GM19351 (cell line): ENCODE measurements around the gene ADAT3.

Experiments used
- ATAC-seq: cut with Tn5 transposase; IDR thresholded peaks from one replicate; pipeline ENCODE4 v1.9.1; 2021; ENCODE audit warnings: mild to moderate bottlenecking, moderate library complexity; ENCODE audit not compliant: unreplicated experiment

The ADAT3 gene

DNA sequence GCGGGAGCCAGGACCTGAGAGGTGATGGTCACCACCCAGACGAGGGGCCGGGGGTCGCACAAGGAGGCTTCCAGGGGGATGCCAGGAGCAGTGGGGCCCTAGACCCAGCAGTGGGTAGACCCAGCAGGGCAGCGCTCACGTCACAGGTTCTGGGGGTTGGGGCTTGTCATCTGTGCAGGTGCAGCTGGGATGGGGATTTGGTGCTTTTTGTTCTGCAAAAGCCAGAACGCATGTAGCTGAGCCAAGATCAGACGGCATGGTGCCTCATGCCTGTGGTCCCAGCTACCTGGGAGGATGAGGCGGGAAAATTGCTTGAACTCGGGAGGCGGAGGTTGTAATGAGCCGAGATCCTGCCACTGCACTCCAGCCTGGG lies 50.9 kb downstream of the ADAT3 start:
- ATAC-seq, result no peak

DNA sequence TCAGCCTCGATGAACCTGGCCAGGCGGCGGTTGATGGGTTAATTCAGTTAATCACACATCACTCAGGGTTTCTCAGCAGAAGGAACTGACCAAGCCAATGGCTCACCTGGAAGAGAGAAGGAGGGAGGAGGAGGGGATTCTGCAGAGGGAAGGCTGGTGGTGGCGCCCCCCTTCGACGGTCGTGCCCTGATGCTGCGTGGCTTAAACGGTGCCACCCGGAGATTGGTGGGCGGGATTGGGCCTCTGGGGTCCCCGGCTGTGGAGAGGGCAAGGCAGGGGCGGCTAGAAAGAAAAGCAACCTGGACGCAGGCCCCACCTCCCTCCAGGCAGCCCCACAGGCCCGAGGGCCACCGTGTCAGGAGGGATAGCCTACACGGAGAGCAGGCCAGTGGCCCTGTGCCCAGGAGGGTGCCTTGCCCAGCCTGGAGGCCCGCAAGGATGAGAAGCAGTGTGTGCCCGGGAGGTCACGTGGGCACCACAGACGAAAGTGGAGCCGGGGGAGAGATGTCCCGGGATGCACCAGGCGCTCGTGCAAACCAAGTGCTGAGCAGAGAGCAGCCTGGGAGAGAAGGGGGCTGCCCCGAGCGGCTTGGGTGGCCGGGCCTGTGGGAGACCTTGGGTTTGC lies 51.8 kb downstream of the ADAT3 start:
- no peak for ATAC-seq

DNA sequence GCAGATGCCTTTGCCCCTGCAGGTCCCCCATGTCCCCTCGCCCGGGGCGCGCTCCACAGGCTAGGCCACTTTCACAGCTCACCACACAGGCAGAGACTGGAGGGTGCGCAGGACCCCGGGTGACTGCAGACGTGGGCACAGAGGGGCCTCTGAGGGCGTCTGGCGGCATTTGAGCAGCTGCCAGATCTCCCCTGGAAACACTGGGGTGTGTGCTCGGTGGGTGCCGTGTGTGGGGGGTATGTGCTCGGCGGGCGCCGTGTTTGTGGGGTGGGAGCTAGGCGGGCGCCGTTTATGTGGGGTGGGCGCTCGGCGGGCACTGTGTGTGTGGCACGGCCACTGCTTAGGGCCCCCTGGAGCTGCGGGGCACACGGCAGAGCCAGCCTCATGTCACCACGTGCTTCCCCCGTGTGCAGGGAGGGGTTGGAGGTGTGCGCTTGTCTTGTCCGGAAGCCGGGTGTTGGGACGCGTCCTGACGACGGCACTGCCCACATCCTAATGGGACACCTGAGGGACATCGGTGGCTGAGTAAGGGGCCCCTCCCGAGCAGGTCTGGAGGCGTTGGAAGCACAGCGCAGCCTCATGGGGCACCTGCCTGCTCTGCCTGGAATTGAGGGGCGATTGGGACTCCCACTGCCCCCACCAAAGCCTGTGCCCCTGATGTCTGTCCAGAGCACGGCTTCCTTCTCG lies 52.5 kb downstream of the ADAT3 start:
- ATAC-seq, result no peak

DNA sequence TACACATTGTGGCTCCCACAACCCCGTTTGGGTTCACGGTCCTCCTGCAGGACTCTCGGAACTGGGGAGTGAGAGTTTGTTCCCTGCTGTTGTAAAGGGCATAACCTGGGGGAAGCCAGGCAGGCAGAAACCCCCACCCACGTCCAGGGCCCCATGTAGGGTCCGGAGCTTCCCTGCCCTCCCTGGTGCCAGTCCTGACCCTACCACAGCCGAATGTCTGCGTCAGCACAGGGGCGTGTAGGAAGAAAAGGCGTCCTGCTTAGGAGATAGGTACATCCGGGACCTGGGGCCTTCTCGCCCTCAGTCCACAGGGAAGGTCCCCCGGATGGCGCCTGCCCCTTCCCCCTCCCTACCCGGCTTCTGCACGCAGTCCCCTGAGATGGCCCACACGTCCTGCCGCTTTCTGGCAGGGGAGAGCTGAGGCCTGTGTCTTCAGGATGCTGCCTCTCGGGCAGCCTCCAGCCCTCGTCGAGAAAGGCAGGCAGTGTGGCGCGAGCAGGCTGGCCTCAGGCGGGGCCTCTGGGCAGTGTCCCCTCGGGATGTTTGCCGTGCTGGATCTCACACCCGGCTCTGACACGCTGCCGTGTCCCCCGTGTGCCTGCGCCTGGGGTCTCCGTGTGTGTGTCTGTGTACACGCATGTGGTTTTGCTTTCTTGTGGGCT lies 54.9 kb downstream of the ADAT3 start:
- ATAC-seq, result no peak

DNA sequence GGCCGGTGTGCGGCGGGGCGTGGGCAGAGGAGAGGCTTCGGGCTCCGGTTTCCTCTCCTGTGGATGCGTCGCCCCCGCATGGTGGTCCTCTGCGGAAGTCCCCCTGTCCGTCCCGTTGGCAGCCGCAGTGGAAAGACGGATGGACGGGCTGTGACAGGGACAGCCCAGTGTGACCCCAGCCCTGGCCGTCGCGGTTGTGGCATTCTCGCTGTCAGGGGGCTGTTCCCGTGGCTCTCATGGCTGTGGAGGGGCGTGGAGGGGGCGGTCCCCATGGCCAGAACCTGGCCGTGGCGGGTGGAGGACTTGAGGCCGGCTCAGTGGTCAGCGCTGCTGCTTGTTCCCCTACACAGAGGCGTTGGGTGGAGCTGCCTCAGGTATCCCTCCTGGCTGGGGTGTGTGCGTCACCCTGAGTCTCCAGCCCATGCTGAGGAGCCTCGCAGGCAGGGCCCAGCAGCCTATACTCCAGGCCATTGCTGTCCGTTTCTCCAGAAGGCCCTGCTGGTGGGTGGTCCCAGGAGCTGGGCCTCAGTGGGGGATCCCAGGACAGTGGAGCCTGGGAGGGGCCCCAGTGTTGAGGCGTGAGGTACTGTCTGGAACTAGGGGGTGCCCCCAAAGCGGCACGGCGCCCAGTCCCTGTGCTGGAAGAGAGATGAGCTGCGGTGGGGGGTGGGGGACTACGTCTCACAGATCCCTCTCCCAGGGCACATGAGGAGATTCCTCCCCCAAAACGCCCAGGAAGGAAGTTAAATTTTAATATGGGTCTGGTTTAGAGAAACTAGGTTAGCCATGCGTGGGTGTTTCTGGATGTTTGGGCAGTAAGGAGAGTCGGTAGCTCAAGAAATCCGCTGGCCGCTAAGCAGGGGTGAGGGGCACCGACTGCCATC lies 56.0 kb downstream of the ADAT3 start:
- no peak for ATAC-seq

DNA sequence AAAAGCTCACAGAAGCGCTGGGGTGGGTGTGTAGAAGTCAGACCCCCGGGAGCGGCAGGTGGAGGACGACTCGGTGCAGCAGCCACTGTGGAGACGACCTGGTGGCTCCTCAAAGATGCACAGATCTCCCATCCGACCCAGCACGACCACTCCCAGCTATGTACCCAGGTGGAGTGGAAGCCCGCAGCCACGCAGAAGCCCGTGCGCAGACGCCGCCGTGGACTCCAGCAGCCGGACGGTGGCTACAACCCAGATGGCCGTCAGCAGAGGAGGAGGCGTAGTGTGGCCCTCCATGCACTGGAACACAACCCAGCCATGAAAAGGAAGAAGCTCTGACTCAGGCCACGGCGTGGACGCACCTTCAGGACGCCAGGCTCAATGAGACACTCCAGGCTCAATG lies 57.5 kb downstream of the ADAT3 start:
- no peak for ATAC-seq
